ENCODE measurements around the gene THG1L.

Gene THG1L

DNA sequence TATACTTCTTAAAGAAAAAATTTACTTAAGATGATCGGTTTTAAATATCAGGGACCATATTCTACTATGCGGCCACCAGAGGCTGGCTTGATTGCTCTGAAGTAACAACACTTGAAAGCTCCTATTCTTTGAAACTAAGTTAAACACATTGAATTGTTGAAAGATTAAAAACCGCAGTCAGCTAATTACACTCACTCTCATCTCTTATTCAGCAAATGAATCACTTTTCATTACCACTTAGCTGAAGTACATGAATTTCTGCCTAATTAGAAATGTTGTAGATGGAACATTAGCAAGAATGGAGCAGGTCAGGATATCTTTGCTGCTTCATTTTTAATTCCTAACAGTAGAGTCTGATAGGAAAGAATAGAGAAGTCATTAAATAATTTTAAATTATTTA, 54.6 kb downstream of the THG1L start:
- no peak for TF ChIP-seq CTCF (IDR thresholded peaks at IDR 0.05; ENCODE audit: extremely low read depth, missing control alignments)
- DNase-seq (ENCODE audit: low spot score): no peak
